ENCODE data around the gene ZNF558. TPM values are rescaled to one million over a fixed set of nuclear protein-coding genes. Genes with fewer than 3 reads are reported as not detected.
A peak's percentile ranks its signal among the peaks of the same experiment; 100 is the strongest.

The ZNF558 gene
- total and polyA plus RNA-seq, 3 experiments from 2014 or later = 7.3 to 25.2 (median 23.9) TPM

DNA sequence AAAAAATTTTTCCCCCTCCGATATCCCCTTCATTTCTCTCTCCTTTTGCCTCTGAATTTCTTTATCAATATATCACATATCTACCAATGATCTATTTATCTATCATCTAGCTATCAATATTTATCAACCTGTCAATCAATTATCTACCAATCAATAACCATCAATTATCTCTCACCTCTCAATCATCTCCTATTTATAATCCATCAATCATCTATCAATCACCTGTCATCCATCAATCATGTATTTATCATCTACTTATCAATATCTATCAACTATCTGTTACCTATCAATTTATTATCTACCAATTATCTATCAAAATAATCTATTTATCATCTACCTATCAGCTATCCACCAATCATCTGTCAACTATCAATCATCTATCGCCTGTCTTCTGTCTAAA, 17.1 kb upstream of the ZNF558 start:
- POLR2A ChIA-PET = no interaction called here
- Mint-ChIP-seq H3K9me3 (peaks cover 5 to 20% (median 8%) of the 10 kb centered on the region in 5 donors), H3K27ac (peak overlapping the region in 1 of 8 donors; percentile 65), H3K36me3 (peaks cover 0 to 15% (median 0%) of the 10 kb centered on the region in 3 donors), H3K4me3 (no peak overlapping the region), H3K27me3 (peaks cover 19 to 46% of the 10 kb centered on the region in 2 donors), H3K4me1 (no peaks in the 10 kb centered on the region)
- Histone ChIP-seq H3K27ac (ENCODE audit: low read depth, low read length) (no peak overlapping the region), H3K36me3 (ENCODE audit: insufficient read depth, low read length) (no peaks in the 10 kb centered on the region), H3K9me3 (ENCODE audit: low read length) (no peaks in the 10 kb centered on the region), H3K27me3 (ENCODE audit: insufficient read depth, low read length, poor library complexity, severe bottlenecking) (no peaks in the 10 kb centered on the region), H3K4me3 (ENCODE audit: low read length) (no peak overlapping the region), H3K4me1 (ENCODE audit: insufficient read depth, low read length) (no peaks in the 10 kb centered on the region)
- CTCF ChIA-PET = no interaction called here
- DNase-seq = no peak

DNA sequence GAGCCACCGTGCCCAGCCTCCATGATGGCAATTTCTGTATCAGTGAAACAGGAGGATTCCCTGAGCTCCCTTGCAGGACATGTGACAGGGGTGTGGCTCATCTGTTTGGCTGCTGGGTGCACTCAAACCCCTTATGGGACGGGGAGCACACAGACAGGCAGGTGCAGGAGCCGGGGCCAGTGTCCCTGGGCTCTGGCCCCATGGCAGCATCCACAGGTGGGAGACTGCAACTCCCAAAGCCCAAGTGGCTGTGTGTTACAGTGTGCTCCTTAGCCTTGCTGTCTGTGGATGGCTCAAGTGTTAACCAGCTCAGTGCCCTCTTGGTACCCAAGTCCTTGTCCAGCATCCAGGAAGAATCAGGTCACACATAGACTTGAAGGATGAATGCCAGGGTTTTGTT, 14.7 kb upstream of the ZNF558 start:
- H3K27me3 Mint-ChIP-seq = peaks cover 17 to 41% of the 10 kb centered on the region in 2 donors
- H3K9me3 ChIP-seq (ENCODE audit: low read length) = no peaks in the 10 kb centered on the region
- no peaks in the 10 kb centered on the region for H3K4me1 Mint-ChIP-seq
- H3K36me3 Mint-ChIP-seq = peaks cover 0 to 15% (median 0%) of the 10 kb centered on the region in 3 donors
- no peak overlapping the region for H3K4me3 Mint-ChIP-seq
- H3K36me3 ChIP-seq (ENCODE audit: insufficient read depth, low read length) = no peaks in the 10 kb centered on the region
- ChIA-PET CTCF (no interaction called here), POLR2A (no interaction called here)
- no peak for DNase-seq
- H3K4me1 ChIP-seq (ENCODE audit: insufficient read depth, low read length) = no peaks in the 10 kb centered on the region
- H3K27ac ChIP-seq (ENCODE audit: low read depth, low read length) = no peak overlapping the region
- H3K9me3 Mint-ChIP-seq = peaks cover 5 to 20% (median 10%) of the 10 kb centered on the region in 5 donors
- no peaks in the 10 kb centered on the region for H3K27me3 ChIP-seq (ENCODE audit: insufficient read depth, low read length, poor library complexity, severe bottlenecking)
- H3K4me3 ChIP-seq (ENCODE audit: low read length) = no peak overlapping the region
- no peak overlapping the region for H3K27ac Mint-ChIP-seq

DNA sequence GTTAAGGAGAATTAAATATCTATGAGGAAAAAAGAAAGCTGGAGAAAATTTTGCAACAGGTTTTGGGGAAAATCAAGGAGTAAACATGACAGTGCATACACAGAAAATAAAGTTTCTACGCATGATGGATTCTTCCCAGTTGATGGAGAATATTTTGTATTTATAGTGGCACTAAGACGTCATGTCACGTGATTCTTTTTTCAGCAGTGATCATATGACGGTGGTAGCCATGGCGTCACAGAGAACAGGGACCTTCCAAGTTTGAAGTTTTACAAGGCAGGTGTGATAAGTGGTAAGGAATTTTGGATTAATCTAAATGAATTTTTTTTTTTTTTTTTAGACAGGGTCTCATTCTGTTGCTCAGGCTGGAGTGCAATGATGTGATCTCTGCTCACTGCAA, 8.6 kb upstream of the ZNF558 start:
- Mint-ChIP-seq H3K27me3 (peaks cover 11 to 24% of the 10 kb centered on the region in 2 donors), H3K4me3 (no peak overlapping the region)
- no peak overlapping the region for H3K27ac ChIP-seq (ENCODE audit: low read depth, low read length)

GRCh38 chr19:8835877-8836276, 3.8 kb upstream of the ZNF558 start:
- no peak for DNase-seq
- ChIA-PET CTCF (no interaction called here), POLR2A (no interaction called here)
- Mint-ChIP-seq H3K36me3 (peaks cover 2 to 8% (median 5%) of the 10 kb centered on the region in 3 donors), H3K4me1 (peaks cover 18 to 21% (median 20%) of the 10 kb centered on the region in 3 donors), H3K4me3 (no peak overlapping the region), H3K27ac (no peak overlapping the region), H3K9me3 (peaks cover 0 to 5% (median 0%) of the 10 kb centered on the region in 5 donors), H3K27me3 (peaks cover 3 to 8% of the 10 kb centered on the region in 2 donors)
- Histone ChIP-seq H3K4me1 (ENCODE audit: insufficient read depth, low read length) (peaks cover 15% of the 10 kb centered on the region), H3K36me3 (ENCODE audit: insufficient read depth, low read length) (no peaks in the 10 kb centered on the region), H3K27me3 (ENCODE audit: insufficient read depth, low read length, poor library complexity, severe bottlenecking) (no peaks in the 10 kb centered on the region), H3K27ac (ENCODE audit: low read depth, low read length) (no peak overlapping the region), H3K4me3 (ENCODE audit: low read length) (no peak overlapping the region), H3K9me3 (ENCODE audit: low read length) (no peaks in the 10 kb centered on the region)

More for the DNA sequence above, 8.6 kb upstream of the ZNF558 start:
- no peaks in the 10 kb centered on the region for H3K36me3 ChIP-seq (ENCODE audit: insufficient read depth, low read length)
- H3K4me3 ChIP-seq (ENCODE audit: low read length) = no peak overlapping the region
- no peaks in the 10 kb centered on the region for H3K4me1 ChIP-seq (ENCODE audit: insufficient read depth, low read length)
- Mint-ChIP-seq H3K4me1 (no peaks in the 10 kb centered on the region), H3K9me3 (peaks cover 0 to 2% (median 0%) of the 10 kb centered on the region in 5 donors), H3K36me3 (peaks cover 0 to 5% (median 0%) of the 10 kb centered on the region in 3 donors), H3K27ac (no peak overlapping the region)
- no peaks in the 10 kb centered on the region for H3K9me3 ChIP-seq (ENCODE audit: low read length)
- no peak for DNase-seq
- ChIA-PET CTCF (interaction anchor here (0.6 kb wide), 1 partner anchor 197 kb away, joined by 3 read pairs; no protein-coding TSS in a partner anchor), POLR2A (no interaction called here)
- no peaks in the 10 kb centered on the region for H3K27me3 ChIP-seq (ENCODE audit: insufficient read depth, low read length, poor library complexity, severe bottlenecking)

GRCh38 chr19:8835446-8835845, 3.3 kb upstream of the ZNF558 start:
- POLR2A ChIA-PET = no interaction called here
- CTCF ChIA-PET = no interaction called here
- H3K36me3 ChIP-seq (ENCODE audit: insufficient read depth, low read length) = no peaks in the 10 kb centered on the region
- Mint-ChIP-seq H3K4me1 (peaks cover 18 to 21% (median 20%) of the 10 kb centered on the region in 3 donors), H3K36me3 (peaks cover 2 to 8% (median 2%) of the 10 kb centered on the region in 3 donors), H3K4me3 (no peak overlapping the region), H3K27ac (no peak overlapping the region), H3K9me3 (peaks cover 0 to 5% (median 0%) of the 10 kb centered on the region in 5 donors), H3K27me3 (peaks cover 3 to 4% of the 10 kb centered on the region in 2 donors)
- no peak for DNase-seq
- H3K4me1 ChIP-seq (ENCODE audit: insufficient read depth, low read length) = peaks cover 15% of the 10 kb centered on the region
- H3K27me3 ChIP-seq (ENCODE audit: insufficient read depth, low read length, poor library complexity, severe bottlenecking) = no peaks in the 10 kb centered on the region
- H3K9me3 ChIP-seq (ENCODE audit: low read length) = no peaks in the 10 kb centered on the region
- H3K4me3 ChIP-seq (ENCODE audit: low read length) = no peak overlapping the region
- no peak overlapping the region for H3K27ac ChIP-seq (ENCODE audit: low read depth, low read length)

- Mint-ChIP-seq H3K27me3 (peaks cover 0 to 1% of the 10 kb centered on the region in 2 donors), H3K4me1 (peaks cover 19 to 34% (median 31%) of the 10 kb centered on the region in 3 donors), H3K9me3 (peaks cover 0 to 5% (median 0%) of the 10 kb centered on the region in 5 donors), H3K27ac (peak overlapping the region; percentile 39 to 97 (median 90)), H3K4me3 (peak overlapping the region; percentile 83 to 98 (median 90)), H3K36me3 (peaks cover 4 to 29% (median 15%) of the 10 kb centered on the region in 3 donors)
- H3K4me1 ChIP-seq (ENCODE audit: insufficient read depth, low read length) = peaks cover 15% of the 10 kb centered on the region
- no peaks in the 10 kb centered on the region for H3K9me3 ChIP-seq (ENCODE audit: low read length)
- H3K36me3 ChIP-seq (ENCODE audit: insufficient read depth, low read length) = no peaks in the 10 kb centered on the region
- H3K27ac ChIP-seq (ENCODE audit: low read depth, low read length) = peak overlapping the region; percentile 84
- DNase-seq = no peak
- POLR2A ChIA-PET = no interaction called here
- H3K27me3 ChIP-seq (ENCODE audit: insufficient read depth, low read length, poor library complexity, severe bottlenecking) = no peaks in the 10 kb centered on the region
- peak overlapping the region; percentile 81 for H3K4me3 ChIP-seq (ENCODE audit: low read length)
- CTCF ChIA-PET = interaction anchor here (1.3 kb wide), 1 partner anchor 138 kb away, joined by 4 read pairs; no protein-coding TSS in a partner anchor
Observed at GRCh38 chr19:8831832-8832131, 322 bp downstream of the ZNF558 start.

- Histone ChIP-seq H3K4me1 (ENCODE audit: insufficient read depth, low read length) (peaks cover 15% of the 10 kb centered on the region), H3K27me3 (ENCODE audit: insufficient read depth, low read length, poor library complexity, severe bottlenecking) (no peaks in the 10 kb centered on the region), H3K27ac (ENCODE audit: low read depth, low read length) (peak overlapping the region; percentile 84), H3K9me3 (ENCODE audit: low read length) (no peaks in the 10 kb centered on the region), H3K36me3 (ENCODE audit: insufficient read depth, low read length) (no peaks in the 10 kb centered on the region), H3K4me3 (ENCODE audit: low read length) (peak overlapping the region; percentile 81)
- Mint-ChIP-seq H3K4me3 (peak overlapping the region; percentile 83 to 98 (median 90)), H3K27ac (peak overlapping the region; percentile 39 to 97 (median 90)), H3K4me1 (peaks cover 19 to 34% (median 31%) of the 10 kb centered on the region in 3 donors), H3K9me3 (peaks cover 0 to 5% (median 0%) of the 10 kb centered on the region in 5 donors), H3K36me3 (peaks cover 4 to 33% (median 15%) of the 10 kb centered on the region in 3 donors), H3K27me3 (peaks cover 0 to 1% of the 10 kb centered on the region in 2 donors)
- POLR2A ChIA-PET = interaction anchor here (1.0 kb wide), 1 partner anchor 15 kb away, joined by 3 read pairs; no protein-coding TSS in a partner anchor
- CTCF ChIA-PET = interaction anchor here (1.3 kb wide), 1 partner anchor 137 kb away, joined by 4 read pairs; no protein-coding TSS in a partner anchor
- DNase-seq = no peak
Observed at GRCh38 chr19:8831373-8831772, 731 bp downstream of the ZNF558 start.

DNA sequence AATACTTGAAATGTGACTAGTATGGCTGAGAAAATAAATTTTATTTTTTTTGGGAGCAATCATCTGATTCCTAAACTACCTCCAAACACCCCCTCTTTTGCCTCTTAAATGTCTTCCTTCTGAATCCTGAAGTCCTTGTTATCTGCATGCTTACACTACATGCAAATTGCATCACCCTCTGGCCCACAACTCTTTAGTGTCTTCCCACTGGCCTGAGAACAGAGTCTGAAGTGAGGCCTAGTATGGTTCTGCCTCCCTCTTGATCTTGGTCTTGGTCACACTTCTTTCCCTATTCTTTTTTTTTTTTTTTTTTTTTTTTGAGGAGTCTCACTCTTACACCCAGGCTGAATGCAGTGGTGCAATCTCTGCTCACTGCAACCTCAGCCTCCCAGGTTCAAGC, 4.8 kb downstream of the ZNF558 start:
- Histone ChIP-seq H3K27ac (ENCODE audit: low read depth, low read length) (no peak overlapping the region), H3K36me3 (ENCODE audit: insufficient read depth, low read length) (peaks cover 14% of the 10 kb centered on the region), H3K4me1 (ENCODE audit: insufficient read depth, low read length) (peaks cover 10% of the 10 kb centered on the region), H3K4me3 (ENCODE audit: low read length) (no peak overlapping the region), H3K9me3 (ENCODE audit: low read length) (no peaks in the 10 kb centered on the region), H3K27me3 (ENCODE audit: insufficient read depth, low read length, poor library complexity, severe bottlenecking) (no peaks in the 10 kb centered on the region)
- peaks cover 0 to 5% (median 0%) of the 10 kb centered on the region in 5 donors for H3K9me3 Mint-ChIP-seq
- peaks cover 21 to 62% (median 40%) of the 10 kb centered on the region in 3 donors for H3K36me3 Mint-ChIP-seq
- ChIA-PET CTCF (no interaction called here), POLR2A (no interaction called here)
- peaks cover 0 to 1% of the 10 kb centered on the region in 2 donors for H3K27me3 Mint-ChIP-seq
- H3K4me1 Mint-ChIP-seq = peaks cover 15 to 30% (median 20%) of the 10 kb centered on the region in 3 donors
- no peak overlapping the region for H3K27ac Mint-ChIP-seq
- no peak for DNase-seq
- no peak overlapping the region for H3K4me3 Mint-ChIP-seq
